ENCODE results near the gene SGPP1.
"Not testable (repeated sequence)": the region's sequence is repeated elsewhere in the genome, so short reads cannot be mapped to it uniquely, and the experiment has no call there.

Gene SGPP1

GRCh38 chr14:63641473-63642228, 86.2 kb downstream of the SGPP1 start, which contains the start of gene WDR89:
Gene WDR89, minus strand, starts transcription at chr14:63641871. Its CDS starts 41,929 bp downstream, at chr14:63599942.
- in situ Hi-C loops (cut with MboI; ENCODE audit: low sequenced_read_pairs), result no loop called here

GRCh38 chr14:63638493-63638892, 89.4 kb downstream of the SGPP1 start:
- in situ Hi-C loops (cut with MboI; ENCODE audit: low sequenced_read_pairs), result no loop called here

- in situ Hi-C loops (cut with MboI; ENCODE audit: low sequenced_read_pairs), result not testable (repeated sequence)
Observed at GRCh38 chr14:63636094-63636635, 91.7 kb downstream of the SGPP1 start.

Measured in HL-60/S4 treated with retinoic acid at 250 ng/mL for 4 days and 3 days (cell line).